Measurements from ENCODE around the gene RIMS3.

- TF ChIP-seq, protein P1, sequence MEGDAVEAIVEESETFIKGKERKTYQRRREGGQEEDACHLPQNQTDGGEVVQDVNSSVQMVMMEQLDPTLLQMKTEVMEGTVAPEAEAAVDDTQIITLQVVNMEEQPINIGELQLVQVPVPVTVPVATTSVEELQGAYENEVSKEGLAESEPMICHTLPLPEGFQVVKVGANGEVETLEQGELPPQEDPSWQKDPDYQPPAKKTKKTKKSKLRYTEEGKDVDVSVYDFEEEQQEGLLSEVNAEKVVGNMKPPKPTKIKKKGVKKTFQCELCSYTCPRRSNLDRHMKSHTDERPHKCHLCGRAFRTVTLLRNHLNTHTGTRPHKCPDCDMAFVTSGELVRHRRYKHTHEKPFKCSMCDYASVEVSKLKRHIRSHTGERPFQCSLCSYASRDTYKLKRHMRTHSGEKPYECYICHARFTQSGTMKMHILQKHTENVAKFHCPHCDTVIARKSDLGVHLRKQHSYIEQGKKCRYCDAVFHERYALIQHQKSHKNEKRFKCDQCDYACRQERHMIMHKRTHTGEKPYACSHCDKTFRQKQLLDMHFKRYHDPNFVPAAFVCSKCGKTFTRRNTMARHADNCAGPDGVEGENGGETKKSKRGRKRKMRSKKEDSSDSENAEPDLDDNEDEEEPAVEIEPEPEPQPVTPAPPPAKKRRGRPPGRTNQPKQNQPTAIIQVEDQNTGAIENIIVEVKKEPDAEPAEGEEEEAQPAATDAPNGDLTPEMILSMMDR (IDR thresholded peaks at IDR 0.05): no peak
- TF ChIP-seq POLR2A (IDR thresholded peaks at IDR 0.05): no peak
Measured at GRCh38 chr1:40693425-40693824, 27.9 kb upstream of the RIMS3 start.

Measured in sigmoid colon (tissue), 3 donors.